ES-I3 (cell line): Measurements from ENCODE around the gene NFAT5.

Experiments used
- H3K36me3 ChIP-seq: 2 replicates; pipeline ENCODE4 v1.6.1; 2013; ENCODE audit warnings: mild to moderate bottlenecking, low read length, control low read depth, moderate library complexity; ENCODE audit not compliant: insufficient read depth
- H3K4me1 ChIP-seq: 2 replicates; pipeline ENCODE4 v1.6.1; 2013; ENCODE audit warnings: mild to moderate bottlenecking, control low read depth, low read length; ENCODE audit not compliant: insufficient read depth
- H3K9ac ChIP-seq: 2 replicates; pipeline ENCODE4 v1.6.1; 2013; ENCODE audit warnings: low read depth, mild to moderate bottlenecking, low read length, moderate library complexity
- H3K9me3 ChIP-seq: 2 replicates; pipeline ENCODE4 v1.6.1; 2013; ENCODE audit warnings: mild to moderate bottlenecking, low read length, moderate library complexity; ENCODE audit not compliant: control insufficient read depth, insufficient read depth

The NFAT5 gene

GRCh38 chr16:69754143-69754468, 188.3 kb downstream of the NFAT5 start:
- H3K4me1 ChIP-seq = no peaks in the 10 kb centered on the region
- no peaks in the 10 kb centered on the region for H3K9me3 ChIP-seq
- H3K9ac ChIP-seq = peak overlapping the region; percentile 92
- peaks cover 23% of the 10 kb centered on the region for H3K36me3 ChIP-seq
